OCI-LY1 (cell line): ENCODE data around the gene ETF1.

Experiments
- EZH2 ChIP-seq: fragments of 200-600 bp; sonication (generic), shearing (Covaris generic); IDR thresholded peaks from 2 replicates; pipeline ENCODE4 v1.8.0; 2017; ENCODE audit warnings: borderline replicate concordance, mixed run types, mild to moderate bottlenecking, antibody characterized with exemption, low read length, moderate library complexity, mixed read lengths
- TF ChIP-seq, protein P1 (sequence below): fragments of 200-600 bp; sonication (generic), shearing (Covaris generic); IDR thresholded peaks from 2 replicates; pipeline ENCODE4 v1.5.1; 2017; ENCODE audit warnings: mild to moderate bottlenecking, antibody characterized with exemption, low read length, moderate library complexity, mixed read lengths

DNA sequence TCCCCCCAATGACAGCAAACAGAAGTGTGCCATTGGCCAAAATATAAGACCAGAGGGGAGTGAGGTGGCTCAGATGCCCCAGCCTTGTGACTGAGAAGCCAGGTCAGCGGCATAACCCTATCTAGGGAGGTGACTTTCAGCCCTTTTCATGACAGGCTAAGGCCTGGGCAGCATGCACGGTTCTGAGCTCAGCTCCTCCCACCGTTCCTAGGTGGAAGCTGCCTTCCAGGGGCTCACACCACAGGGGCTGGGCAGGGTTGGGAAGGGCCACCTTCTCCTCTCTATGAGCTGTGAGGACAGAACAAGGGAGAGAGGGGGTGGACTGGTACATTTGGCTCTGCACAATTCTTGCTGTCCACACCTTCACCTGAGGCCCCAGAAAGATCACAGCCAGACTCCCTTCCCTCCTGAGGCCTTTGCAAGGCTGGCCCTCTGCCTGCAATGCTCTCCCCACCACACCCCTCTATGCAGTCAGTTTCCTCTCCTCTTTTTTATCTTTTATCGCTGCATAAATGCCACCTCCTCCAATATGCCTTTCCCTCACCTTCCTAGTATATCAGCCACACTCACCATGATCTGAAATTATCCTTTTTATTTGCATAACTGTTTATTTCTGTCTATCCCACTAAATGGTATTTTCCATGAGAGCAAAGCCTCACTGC is 82.9 kb downstream of the ETF1 start:
- TF ChIP-seq, protein P1, sequence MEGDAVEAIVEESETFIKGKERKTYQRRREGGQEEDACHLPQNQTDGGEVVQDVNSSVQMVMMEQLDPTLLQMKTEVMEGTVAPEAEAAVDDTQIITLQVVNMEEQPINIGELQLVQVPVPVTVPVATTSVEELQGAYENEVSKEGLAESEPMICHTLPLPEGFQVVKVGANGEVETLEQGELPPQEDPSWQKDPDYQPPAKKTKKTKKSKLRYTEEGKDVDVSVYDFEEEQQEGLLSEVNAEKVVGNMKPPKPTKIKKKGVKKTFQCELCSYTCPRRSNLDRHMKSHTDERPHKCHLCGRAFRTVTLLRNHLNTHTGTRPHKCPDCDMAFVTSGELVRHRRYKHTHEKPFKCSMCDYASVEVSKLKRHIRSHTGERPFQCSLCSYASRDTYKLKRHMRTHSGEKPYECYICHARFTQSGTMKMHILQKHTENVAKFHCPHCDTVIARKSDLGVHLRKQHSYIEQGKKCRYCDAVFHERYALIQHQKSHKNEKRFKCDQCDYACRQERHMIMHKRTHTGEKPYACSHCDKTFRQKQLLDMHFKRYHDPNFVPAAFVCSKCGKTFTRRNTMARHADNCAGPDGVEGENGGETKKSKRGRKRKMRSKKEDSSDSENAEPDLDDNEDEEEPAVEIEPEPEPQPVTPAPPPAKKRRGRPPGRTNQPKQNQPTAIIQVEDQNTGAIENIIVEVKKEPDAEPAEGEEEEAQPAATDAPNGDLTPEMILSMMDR, result no peak
- TF ChIP-seq EZH2, result no peak
